Astrocyte of the cerebellum (primary cell): ENCODE data around the gene SLC31A1.
"Not testable (repeated sequence)": the region's sequence is repeated elsewhere in the genome, so short reads cannot be mapped to it uniquely, and the experiment has no call there.

Source experiments
- DNase-seq: peaks from one replicate; pipeline ENCODE4 v3.0.0-alpha.2; 2011; ENCODE audit warnings: low read depth
- H3K4me3 ChIP-seq: 2 replicates; pipeline ENCODE4 v1.5.1; 2011; ENCODE audit warnings: mild to moderate bottlenecking, low read depth, low read length, moderate library complexity
- CTCF ChIP-seq: IDR thresholded peaks from 2 replicates; pipeline ENCODE4 v1.5.1; 2012; ENCODE audit warnings: low read length, low read depth, moderate library complexity, mild to moderate bottlenecking; ENCODE audit errors: missing control alignments
- in situ Hi-C: cut with HindIII; loops from 2 replicates; pipeline ENCODE4 v1.10.0; 2017; ENCODE audit warnings: low sequenced_read_pairs

Gene SLC31A1

GRCh38 chr9:113238859-113239232, 17.5 kb downstream of the SLC31A1 start:
- DNase-seq = no peak
- TF ChIP-seq CTCF = no peak
- no peak overlapping the region for H3K4me3 ChIP-seq
- in situ Hi-C loops = no loop called here

- no peak overlapping the region for H3K4me3 ChIP-seq
- DNase-seq = no peak
- TF ChIP-seq CTCF = no peak
- in situ Hi-C loops = no loop called here
Observed at GRCh38 chr9:113241161-113241560, 19.8 kb downstream of the SLC31A1 start.

- TF ChIP-seq CTCF = no peak
- no peak for DNase-seq
- no peak overlapping the region for H3K4me3 ChIP-seq
- in situ Hi-C loops = no loop called here
Observed at GRCh38 chr9:113244556-113244955, 23.2 kb downstream of the SLC31A1 start.

- in situ Hi-C loops = no loop called here
- TF ChIP-seq CTCF = no peak
- no peak overlapping the region for H3K4me3 ChIP-seq
- no peak for DNase-seq
Observed at GRCh38 chr9:113245894-113246293, 24.6 kb downstream of the SLC31A1 start.

GRCh38 chr9:113246928-113247327, 25.6 kb downstream of the SLC31A1 start:
- in situ Hi-C loops = no loop called here
- TF ChIP-seq CTCF = no peak
- DNase-seq = no peak
- H3K4me3 ChIP-seq = no peak overlapping the region

- no peak for TF ChIP-seq CTCF
- in situ Hi-C loops = no loop called here
- H3K4me3 ChIP-seq = no peak overlapping the region
- DNase-seq = no peak
Observed at GRCh38 chr9:113247640-113248039, 26.3 kb downstream of the SLC31A1 start.

GRCh38 chr9:113249661-113250060, 28.3 kb downstream of the SLC31A1 start:
- DNase-seq, H3K4me3 ChIP-seq, in situ Hi-C loops: not testable (repeated sequence)
